Activated naive CD4-positive, alpha-beta T cell treated with anti-CD3 and anti-CD28 coated beads, Interleukin-2, amount 50 U/mL, for 24 hours (primary cell): ENCODE results near the gene CALML5.

Source experiments
- H3K27ac Mint-ChIP-seq: one replicate; pipeline ENCODE4 v1.8.0; 2021; ENCODE audit warnings: mild to moderate bottlenecking, mixed read lengths
- H3K27me3 Mint-ChIP-seq: one replicate; pipeline ENCODE4 v1.8.0; 2021; ENCODE audit warnings: mixed read lengths
- H3K36me3 Mint-ChIP-seq: one replicate; pipeline ENCODE4 v1.8.0; 2021; ENCODE audit warnings: mixed read lengths
- H3K4me1 Mint-ChIP-seq: one replicate; pipeline ENCODE4 v1.8.0; 2021; ENCODE audit warnings: mixed read lengths
- H3K4me3 Mint-ChIP-seq: one replicate; pipeline ENCODE4 v1.8.0; 2021; ENCODE audit warnings: mild to moderate bottlenecking, mixed read lengths
- H3K9me3 Mint-ChIP-seq: one replicate; pipeline ENCODE4 v1.8.0; 2021; ENCODE audit warnings: mixed read lengths

The CALML5 gene

DNA sequence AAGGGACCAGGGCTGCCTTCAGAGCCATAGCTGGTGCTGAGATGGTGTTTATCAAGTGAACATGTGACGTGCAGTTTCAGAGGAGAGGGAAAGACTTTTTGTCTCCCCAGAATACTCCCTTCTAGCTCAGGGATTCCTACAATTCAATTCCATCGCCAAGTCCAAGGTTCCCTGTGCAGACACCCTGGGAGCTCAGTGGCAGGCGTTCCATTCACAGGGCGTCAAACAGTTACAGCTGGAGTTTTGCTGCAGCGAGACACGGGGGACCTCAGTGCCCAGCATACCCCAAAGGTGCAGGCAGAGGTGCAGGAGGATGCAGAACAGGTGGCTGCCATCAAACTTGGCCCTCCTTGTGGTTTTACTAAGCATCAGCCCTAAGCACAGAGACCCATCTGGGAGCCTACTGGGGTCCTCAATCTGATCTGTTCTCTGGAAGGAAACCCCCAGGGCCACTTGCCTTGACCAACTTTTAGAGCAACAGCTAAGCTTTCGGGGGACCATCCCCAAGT, 846 bp upstream of the CALML5 start:
- no peak overlapping the region for H3K4me3 Mint-ChIP-seq
- H3K4me1 Mint-ChIP-seq, result no peaks in the 10 kb centered on the region
- H3K36me3 Mint-ChIP-seq, result no peaks in the 10 kb centered on the region
- no peaks in the 10 kb centered on the region for H3K27me3 Mint-ChIP-seq
- no peak overlapping the region for H3K27ac Mint-ChIP-seq
- no peaks in the 10 kb centered on the region for H3K9me3 Mint-ChIP-seq

DNA sequence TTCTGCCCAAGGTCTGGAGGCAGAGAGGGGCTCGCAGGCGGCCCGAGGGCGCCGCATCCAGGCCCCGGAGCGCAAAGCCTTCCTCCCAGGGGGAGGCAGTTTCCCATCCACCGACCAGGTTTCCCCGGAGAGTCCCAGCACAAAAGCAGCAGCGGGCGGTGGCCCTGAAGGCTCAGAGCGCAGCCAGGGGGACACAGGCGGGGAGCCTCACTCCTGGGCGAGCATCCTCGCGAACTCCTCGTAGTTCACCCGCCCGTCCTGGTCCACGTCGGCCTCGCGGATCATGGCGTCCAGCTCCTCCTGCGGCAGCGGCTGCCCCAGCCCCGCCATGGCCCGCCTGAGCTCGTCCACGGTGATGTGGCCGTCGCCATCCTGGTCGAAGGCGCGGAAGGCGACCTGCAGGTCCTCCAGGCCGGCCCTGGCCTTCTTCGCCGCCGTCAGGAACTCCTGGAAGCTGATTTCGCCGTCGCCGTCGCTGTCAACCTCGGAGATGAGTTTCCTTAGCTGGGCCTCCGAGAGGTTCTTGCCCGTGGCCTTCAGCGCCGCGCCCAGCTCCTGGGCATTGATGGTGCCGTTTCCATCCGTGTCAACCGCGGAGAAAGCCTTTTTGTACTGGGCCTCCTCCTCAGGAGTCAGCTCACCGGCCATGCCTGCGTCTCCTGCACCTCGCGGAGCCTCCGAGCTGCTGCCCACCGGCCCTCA, 428 bp downstream of the CALML5 start:
- Mint-ChIP-seq H3K27me3 (no peaks in the 10 kb centered on the region), H3K36me3 (no peaks in the 10 kb centered on the region), H3K4me1 (no peaks in the 10 kb centered on the region), H3K9me3 (no peaks in the 10 kb centered on the region), H3K4me3 (no peak overlapping the region), H3K27ac (no peak overlapping the region)

DNA sequence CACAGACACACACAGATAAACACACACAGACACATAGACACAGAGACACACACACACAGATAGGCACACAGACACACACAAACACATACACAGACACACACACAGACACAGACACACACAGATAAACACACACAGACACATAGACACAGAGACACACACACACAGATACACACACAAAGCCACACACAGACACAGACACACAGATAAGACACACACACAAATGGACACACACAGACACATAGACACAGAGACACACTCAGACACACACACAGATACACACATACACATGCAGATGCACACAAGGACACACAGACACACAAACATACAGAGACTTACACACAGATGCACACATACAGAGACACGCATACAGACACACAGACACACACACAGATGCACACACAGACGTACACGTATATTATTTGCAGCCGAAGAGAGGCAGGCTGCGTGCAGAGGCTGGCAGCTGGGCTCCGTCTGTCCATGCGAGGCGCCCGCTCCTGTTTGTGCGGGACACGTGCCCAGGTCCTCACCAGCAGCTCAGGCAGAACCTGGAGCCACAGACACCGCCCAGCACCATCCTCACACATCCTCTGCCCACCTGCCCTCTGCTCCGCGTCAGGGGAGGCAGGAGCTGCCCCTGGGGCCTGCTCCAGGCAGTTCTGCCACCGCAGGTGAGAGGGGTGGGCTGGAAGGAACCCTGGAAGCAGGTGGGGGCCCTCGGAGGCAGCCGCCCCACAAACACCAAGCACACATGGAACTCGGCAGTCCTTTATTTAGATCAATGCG, 1.2 kb downstream of the CALML5 start:
- Mint-ChIP-seq H3K4me3 (no peak overlapping the region), H3K36me3 (no peaks in the 10 kb centered on the region), H3K9me3 (no peaks in the 10 kb centered on the region), H3K27me3 (no peaks in the 10 kb centered on the region), H3K27ac (no peak overlapping the region), H3K4me1 (no peaks in the 10 kb centered on the region)

DNA sequence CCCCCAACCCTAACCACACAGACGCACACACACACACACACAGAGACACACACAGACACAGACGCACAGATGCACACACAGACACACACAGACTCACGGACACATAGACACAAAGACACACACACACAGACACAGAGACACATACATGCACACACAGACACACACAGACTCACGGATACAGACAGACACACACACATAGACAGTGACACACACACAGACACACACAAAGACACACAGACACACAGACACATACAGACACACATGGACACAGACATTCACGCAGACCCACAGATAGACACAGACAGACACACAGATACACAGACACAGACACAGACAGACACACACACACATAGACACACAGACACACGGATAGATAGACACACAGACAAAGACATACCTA, 2.1 kb downstream of the CALML5 start:
- H3K4me3 Mint-ChIP-seq, result no peak overlapping the region
- H3K4me1 Mint-ChIP-seq, result no peaks in the 10 kb centered on the region

DNA sequence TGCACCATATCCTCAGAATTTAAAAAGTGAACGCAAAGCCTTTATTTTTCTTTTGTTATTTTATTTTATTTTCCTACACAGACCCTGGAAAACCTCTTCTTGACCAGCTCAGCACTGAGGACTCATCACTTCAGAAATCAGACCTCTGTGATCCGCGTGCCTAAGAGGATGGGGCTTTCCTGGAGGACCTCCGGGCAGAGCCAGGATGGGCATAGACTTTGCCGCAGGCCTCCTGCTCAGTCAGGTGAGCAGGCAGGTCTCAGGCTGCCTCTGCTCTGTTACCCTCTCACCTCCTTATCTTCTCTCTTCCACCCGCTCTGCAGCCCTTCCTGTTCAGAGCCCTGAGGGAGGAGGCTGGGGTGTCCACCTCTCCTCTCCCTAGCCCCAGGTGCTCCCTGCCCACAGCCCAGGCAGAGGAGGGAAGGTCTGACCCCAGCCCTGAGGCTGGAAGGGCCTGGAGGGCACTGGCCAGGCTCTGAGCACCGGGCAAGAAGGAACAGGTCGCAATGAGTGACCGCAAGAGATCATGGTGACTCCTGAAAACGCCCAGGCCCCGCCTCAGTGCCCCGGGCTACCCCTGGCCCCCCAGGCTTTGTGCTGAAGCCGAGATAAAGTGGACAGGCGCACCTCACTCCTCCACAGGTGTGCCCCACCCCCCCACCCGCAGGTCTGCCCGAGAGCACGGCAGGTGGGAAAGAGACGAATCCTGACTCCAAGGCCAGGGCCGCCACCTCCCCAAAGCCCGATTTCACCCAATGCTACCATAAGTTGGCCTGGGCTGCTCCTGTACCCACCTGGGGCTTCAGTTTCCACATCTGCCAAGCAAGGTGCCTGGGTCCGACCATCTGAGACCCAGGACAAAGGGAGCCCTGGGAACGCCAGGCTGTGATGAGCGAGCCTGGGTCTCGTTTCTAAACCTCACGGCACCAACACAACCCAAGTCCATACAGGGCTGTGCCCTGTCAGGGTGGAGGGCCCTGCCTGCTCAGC, 2.8 kb downstream of the CALML5 start:
- H3K4me3 Mint-ChIP-seq, result no peak overlapping the region
- no peaks in the 10 kb centered on the region for H3K27me3 Mint-ChIP-seq
- H3K9me3 Mint-ChIP-seq, result no peaks in the 10 kb centered on the region
- H3K4me1 Mint-ChIP-seq, result no peaks in the 10 kb centered on the region
- H3K27ac Mint-ChIP-seq, result no peak overlapping the region
- no peaks in the 10 kb centered on the region for H3K36me3 Mint-ChIP-seq

More for the DNA sequence above, 2.1 kb downstream of the CALML5 start:
- Mint-ChIP-seq H3K27me3 (no peaks in the 10 kb centered on the region), H3K27ac (no peak overlapping the region), H3K9me3 (no peaks in the 10 kb centered on the region), H3K36me3 (no peaks in the 10 kb centered on the region)

DNA sequence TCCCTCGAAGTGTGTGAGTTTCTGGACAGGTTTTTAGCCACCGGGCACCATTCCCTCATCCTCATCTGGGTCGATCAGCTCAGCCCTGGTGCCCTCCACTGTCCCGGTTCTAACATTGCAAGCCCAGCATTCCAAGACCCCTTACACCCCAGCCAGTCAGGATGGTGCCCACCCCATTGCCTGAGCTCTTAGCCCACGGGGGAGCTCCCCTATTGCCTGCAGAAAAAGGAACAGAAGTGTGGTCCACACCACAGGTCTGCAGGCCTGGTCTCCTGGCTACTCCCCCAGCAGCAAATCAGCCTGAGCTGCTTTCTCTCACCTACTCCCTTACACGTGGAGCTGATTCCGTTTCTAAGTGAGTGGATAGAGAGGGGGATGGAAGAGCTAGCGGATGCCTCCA, 4.8 kb downstream of the CALML5 start:
- H3K27ac Mint-ChIP-seq, result no peak overlapping the region
- H3K36me3 Mint-ChIP-seq, result no peaks in the 10 kb centered on the region
- no peaks in the 10 kb centered on the region for H3K9me3 Mint-ChIP-seq
- H3K4me1 Mint-ChIP-seq, result no peaks in the 10 kb centered on the region
- H3K27me3 Mint-ChIP-seq, result no peaks in the 10 kb centered on the region
- H3K4me3 Mint-ChIP-seq, result no peak overlapping the region

DNA sequence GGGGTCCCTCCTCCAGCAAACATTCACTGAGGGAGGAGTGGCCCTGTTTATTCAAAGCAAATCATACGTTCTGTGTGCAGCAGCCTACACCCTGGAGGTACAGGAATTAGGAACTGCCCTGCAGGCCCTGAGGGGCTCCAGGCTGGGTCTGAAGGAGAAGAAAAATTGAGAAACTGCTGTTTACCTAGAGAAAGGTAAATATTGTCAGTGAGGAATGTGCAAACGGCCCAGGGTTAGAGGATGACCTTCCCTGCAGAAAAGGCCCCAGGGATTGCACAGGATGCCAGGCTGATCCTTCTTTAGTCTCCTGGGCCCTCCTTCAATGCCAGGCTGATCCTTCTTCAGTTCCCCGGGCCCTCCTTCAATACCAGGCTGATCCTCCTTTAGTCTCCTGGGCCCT, 5.7 kb downstream of the CALML5 start:
- H3K36me3 Mint-ChIP-seq, result no peaks in the 10 kb centered on the region
- H3K4me1 Mint-ChIP-seq, result no peaks in the 10 kb centered on the region
- no peaks in the 10 kb centered on the region for H3K27me3 Mint-ChIP-seq
- no peaks in the 10 kb centered on the region for H3K9me3 Mint-ChIP-seq
- no peak overlapping the region for H3K27ac Mint-ChIP-seq
- no peak overlapping the region for H3K4me3 Mint-ChIP-seq

DNA sequence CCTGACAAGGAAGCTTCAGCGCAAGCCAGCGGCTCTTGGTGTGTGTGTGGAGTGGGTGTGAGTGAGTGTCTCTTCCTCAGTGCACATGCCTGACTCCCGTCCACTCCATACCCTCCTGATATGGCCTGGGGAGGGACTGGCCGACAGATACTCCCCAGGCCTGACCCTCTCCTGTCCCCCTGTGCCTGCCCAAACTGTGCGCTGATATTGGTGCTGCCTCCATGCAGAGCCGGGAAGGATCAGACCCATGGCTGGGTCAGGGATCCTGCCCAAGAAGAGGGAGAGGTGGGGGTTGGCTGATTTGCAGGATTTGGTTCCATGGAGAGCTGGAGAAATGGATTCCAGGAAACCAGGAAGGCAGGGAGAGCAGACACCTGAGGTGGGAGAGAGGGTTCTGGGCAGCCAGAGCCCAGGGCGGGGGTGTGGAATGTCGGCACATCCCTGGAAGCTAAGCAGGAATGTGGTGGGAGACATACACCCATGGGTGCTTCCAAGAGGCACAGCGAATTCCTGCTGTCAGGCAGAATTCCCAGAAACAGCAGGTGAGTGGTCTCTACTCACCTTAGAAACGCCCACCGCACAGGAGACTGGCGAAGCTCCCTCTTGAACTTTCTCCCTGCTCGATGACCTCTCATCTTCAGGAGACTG, 6.3 kb downstream of the CALML5 start:
- Mint-ChIP-seq H3K9me3 (no peaks in the 10 kb centered on the region), H3K4me1 (no peaks in the 10 kb centered on the region), H3K36me3 (no peaks in the 10 kb centered on the region), H3K27ac (no peak overlapping the region), H3K4me3 (no peak overlapping the region), H3K27me3 (no peaks in the 10 kb centered on the region)

DNA sequence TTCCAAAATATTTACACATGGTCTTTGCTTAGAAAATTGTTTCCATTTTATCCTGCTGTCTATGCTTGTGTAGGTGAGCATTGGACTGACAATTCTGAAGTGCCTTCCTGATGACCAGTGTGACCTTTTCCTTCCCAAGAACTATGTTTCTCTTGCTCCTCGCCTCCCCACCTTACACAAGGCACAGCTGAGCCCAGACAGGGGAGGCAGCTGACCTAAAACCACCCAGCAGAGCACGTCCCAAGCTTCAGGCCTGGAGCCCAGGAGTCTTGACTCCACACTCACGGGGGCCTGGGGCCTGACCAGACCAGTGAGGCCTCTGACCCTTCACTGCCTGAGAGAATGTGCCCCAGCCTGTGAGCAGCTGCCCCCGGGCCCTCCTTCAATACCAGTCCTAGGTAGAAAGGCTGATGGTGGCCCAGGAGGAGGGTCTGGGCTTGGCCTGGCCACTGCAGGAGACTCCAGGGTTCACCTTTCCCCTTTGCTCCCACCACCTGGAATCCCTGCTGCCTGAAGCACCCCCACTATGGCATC, 7.0 kb downstream of the CALML5 start:
- no peak overlapping the region for H3K4me3 Mint-ChIP-seq
- H3K27me3 Mint-ChIP-seq, result no peaks in the 10 kb centered on the region
- H3K9me3 Mint-ChIP-seq, result no peaks in the 10 kb centered on the region
- H3K4me1 Mint-ChIP-seq, result no peaks in the 10 kb centered on the region
- H3K27ac Mint-ChIP-seq, result no peak overlapping the region
- H3K36me3 Mint-ChIP-seq, result no peaks in the 10 kb centered on the region

DNA sequence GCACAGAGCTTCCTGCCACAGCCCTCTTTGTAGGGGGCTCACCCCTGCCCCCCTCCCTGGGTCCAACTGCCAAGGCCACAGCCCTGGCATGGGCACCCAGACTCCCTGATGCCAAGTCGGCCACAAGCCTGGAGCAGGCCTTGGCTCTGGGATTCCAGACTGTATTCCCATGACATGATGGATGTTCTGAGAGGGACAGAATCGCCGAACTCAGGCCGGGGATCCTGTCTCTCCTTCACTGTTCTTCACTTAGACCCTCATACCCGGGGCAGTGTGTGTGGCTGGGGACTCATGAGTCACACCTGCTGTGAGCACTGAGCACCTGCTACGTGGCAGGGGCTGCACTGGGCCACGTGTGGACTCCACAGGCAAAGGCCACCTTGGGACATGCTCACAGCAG, 7.9 kb downstream of the CALML5 start:
- no peaks in the 10 kb centered on the region for H3K27me3 Mint-ChIP-seq
- no peaks in the 10 kb centered on the region for H3K9me3 Mint-ChIP-seq
- H3K4me1 Mint-ChIP-seq, result no peaks in the 10 kb centered on the region
- no peaks in the 10 kb centered on the region for H3K36me3 Mint-ChIP-seq
- H3K4me3 Mint-ChIP-seq, result no peak overlapping the region
- H3K27ac Mint-ChIP-seq, result no peak overlapping the region

DNA sequence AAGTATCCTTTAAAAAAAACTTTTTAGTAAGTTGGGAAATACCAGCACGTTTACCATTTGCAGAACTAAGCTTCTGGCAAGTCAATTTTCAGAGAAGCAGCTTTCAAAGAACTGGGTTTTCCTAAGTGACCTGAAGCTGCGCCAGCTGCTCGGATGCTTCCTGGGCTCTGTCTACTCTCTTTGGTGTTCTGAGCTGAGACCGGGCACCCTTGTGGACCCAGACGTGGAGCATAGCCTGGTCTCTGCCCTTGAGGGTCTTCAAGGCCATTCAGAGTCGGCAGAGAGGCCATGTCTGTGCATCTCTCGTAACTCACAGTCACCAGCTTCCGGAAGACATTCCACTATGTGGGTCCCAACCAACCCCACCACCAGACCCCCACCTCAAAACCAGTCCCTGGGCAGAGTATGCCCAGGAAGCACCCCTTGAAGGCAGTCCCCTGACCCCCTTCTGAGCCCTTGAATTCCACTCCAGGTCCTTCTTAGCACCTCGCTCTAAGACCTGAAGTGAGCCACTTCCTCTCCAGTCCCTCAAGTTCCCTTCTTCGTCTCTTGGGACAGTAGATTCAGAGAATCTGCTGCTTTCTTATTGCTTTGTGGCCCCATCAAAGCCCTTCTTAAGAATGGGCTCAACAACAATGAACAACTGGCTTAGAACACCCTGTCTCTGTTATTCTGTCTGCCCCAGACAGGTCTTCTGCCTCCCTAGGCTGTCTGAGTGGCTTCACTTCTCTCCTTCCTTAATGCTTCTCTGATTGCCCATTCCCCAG, 8.5 kb downstream of the CALML5 start:
- Mint-ChIP-seq H3K4me3 (no peak overlapping the region), H3K9me3 (no peaks in the 10 kb centered on the region), H3K36me3 (no peaks in the 10 kb centered on the region), H3K27ac (no peak overlapping the region), H3K27me3 (no peaks in the 10 kb centered on the region), H3K4me1 (no peaks in the 10 kb centered on the region)

DNA sequence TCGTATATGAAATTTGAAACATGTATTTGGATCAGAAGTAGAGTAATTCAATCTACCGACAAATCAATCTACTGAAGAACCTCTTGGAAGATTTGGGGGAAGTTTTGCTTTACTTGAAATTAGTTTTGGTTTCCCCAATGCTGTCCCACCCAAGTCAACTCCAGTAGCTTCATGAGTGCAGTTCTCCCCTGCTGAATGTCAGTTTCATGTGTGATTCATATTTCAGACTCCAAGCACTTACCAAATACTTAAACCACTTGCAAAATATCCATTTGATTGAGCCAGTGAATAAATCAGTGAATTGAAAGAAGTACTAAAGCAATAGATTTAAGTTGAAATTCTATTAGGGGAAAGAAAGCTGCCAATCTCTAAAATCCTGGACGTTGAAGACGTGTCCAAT, 9.3 kb downstream of the CALML5 start:
- no peak overlapping the region for H3K27ac Mint-ChIP-seq
- H3K36me3 Mint-ChIP-seq, result no peaks in the 10 kb centered on the region
- no peaks in the 10 kb centered on the region for H3K9me3 Mint-ChIP-seq
- H3K27me3 Mint-ChIP-seq, result no peaks in the 10 kb centered on the region
- H3K4me1 Mint-ChIP-seq, result no peaks in the 10 kb centered on the region
- H3K4me3 Mint-ChIP-seq, result no peak overlapping the region

DNA sequence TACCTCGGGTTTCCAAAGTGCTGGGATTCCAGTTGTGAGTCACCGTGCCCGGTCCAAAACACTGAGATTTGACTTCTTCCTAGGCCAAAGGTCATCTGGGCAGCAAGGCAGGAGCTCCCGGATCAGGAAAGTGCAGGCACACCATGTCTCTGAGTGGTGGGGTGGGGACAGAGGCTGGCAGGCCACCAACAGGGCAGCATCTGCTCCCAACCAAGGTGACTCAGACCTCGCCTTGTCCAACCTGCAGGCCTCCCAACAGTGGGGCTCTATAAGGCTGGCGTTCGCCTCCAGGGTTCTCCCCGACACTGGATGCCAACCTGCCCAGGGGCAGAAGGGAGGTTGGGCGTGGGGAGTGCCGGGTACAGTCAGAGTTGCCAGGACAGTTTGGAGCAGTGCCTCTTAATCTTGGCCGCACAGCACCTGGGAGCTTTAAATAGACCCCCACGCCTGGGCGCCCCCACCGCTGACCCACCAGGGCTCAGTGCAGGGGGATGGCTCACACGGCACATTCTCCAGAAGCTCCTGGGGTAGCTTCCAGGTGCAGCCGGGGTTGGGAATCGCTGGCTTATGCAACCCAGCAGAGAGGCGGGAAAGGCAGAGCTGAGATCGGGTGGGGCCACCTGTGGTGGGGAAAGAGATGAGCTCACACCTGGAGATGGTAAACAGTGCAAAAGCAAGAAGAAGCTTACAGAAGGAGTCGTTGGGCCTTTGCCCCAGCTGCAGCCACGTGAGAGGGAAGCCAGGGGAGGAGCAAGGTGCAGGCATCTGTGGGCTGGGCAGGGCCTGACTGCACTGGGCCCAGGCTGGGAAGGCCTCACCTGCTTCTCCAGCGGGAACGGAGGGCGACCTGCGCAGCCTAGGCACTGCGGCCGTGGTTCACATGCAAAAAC, 10.9 kb downstream of the CALML5 start:
- H3K36me3 Mint-ChIP-seq, result no peaks in the 10 kb centered on the region
- no peak overlapping the region for H3K27ac Mint-ChIP-seq
- no peaks in the 10 kb centered on the region for H3K27me3 Mint-ChIP-seq
- no peaks in the 10 kb centered on the region for H3K4me1 Mint-ChIP-seq
- no peak overlapping the region for H3K4me3 Mint-ChIP-seq
- no peaks in the 10 kb centered on the region for H3K9me3 Mint-ChIP-seq

DNA sequence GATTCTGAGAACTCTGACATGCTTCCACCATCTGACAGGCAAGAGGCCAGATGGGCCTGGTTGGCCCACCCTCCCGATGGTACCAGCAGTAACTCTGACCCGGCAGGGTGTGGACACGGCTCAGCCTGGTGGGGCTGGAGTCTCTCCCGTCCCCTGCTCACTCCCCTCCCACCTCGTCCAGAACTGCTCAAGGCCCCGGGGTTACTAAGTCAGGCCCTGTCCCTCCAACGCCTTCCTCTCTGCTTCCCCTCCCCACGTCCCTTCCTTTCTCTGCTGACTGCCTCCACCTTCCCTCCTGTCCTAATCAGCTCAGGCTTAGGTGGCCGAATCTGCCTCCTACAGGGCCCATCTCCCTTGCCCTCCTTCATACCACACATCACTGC, 12.5 kb downstream of the CALML5 start:
- H3K36me3 Mint-ChIP-seq, result no peaks in the 10 kb centered on the region
- no peaks in the 10 kb centered on the region for H3K27me3 Mint-ChIP-seq
- no peak overlapping the region for H3K4me3 Mint-ChIP-seq
- H3K27ac Mint-ChIP-seq, result peak overlapping the region; percentile 9
- no peaks in the 10 kb centered on the region for H3K4me1 Mint-ChIP-seq
- no peaks in the 10 kb centered on the region for H3K9me3 Mint-ChIP-seq
